Activated T-cell treated with anti-CD3 and anti-CD28 coated beads for 4 hours (primary cell): ENCODE results near the gene RALB.

ENCODE experiments used
- DNase-seq: peaks from one replicate; pipeline ENCODE4 v3.0.0-alpha.2; 2020

The RALB gene

GRCh38 chr2:120267348-120267747 lies 14.7 kb downstream of the RALB start:
- no peak for DNase-seq

- no peak for DNase-seq
Measured at GRCh38 chr2:120269076-120269744, 16.6 kb downstream of the RALB start.

DNA sequence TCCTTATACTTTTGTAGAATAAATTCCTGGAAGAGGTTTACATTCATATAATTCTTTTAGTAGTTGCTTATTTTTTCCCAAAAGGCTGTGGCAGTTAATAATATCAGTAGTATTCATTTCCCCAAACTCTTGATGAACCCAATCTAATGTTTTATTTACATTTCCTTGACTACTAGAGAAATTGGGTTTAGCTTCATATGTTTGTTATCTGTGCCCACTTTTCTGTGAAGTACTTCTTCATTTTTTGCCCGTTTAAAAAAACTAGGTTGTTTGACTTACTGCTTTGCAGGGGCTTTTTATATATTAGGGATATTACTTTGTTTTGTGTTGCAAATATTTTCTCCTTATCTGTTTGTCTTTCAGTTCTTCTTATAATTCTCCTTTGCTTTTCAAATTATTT lies 17.2 kb downstream of the RALB start:
- no peak for DNase-seq

- no peak for DNase-seq
Measured at GRCh38 chr2:120271711-120272379, 19.2 kb downstream of the RALB start.

GRCh38 chr2:120272763-120273481 lies 20.3 kb downstream of the RALB start:
- no peak for DNase-seq

GRCh38 chr2:120275617-120276400 lies 23.2 kb downstream of the RALB start:
- DNase-seq: no peak

DNA sequence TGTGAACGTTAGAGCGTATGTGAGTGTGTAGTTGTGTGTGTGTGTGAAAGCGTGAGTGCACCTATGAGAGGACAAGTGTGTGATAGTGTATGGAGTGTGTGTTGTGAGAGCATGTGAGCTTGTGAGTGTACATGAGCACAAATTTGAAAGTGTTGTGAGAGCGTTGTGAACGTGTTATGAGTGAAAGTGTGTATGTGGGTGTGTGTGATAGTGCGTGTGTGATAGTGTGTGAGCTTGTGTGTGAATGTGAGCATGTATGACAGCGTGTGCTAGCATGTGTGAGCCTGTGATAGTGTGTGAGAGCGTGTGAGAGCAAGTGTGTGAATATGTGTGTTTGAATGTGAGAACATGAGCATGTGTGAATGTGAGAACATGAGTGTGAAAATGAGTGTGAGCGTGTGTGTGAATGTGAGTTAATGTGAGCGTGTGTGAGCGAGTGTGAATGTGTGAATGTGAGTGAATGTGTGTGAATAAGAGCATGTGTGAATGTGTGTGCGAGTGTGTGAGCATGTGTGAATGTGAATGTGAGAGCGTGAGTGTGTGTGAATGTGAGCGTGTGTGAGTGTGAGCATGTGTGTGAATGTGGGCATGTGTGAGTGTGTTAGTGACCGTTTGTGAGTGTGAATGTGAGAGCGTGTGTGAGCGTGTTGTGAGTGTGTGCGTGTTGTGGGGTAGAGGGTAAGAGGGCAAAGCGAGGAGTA lies 25.0 kb downstream of the RALB start:
- no peak for DNase-seq

DNA sequence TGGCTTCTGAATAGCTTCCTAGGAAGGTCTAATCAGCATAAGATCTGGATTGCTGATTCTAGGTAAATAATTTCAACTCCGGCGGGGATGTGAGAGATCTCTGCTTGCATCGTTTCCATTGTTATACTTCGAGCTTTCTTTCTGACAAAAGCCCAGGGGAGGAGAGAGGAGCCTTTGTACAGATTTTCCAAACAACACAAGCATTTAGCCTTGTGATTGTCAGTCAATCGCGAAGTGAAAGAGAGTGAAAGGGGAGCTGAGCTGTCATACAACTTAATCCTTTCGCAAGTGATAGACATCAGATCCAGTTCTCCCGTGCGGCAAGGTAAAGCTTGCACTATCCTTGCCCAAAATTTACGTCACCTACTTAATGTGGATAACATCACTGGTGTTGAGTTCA lies 26.2 kb downstream of the RALB start:
- DNase-seq: no peak

- no peak for DNase-seq
Measured at GRCh38 chr2:120279708-120280107, 27.1 kb downstream of the RALB start.

DNA sequence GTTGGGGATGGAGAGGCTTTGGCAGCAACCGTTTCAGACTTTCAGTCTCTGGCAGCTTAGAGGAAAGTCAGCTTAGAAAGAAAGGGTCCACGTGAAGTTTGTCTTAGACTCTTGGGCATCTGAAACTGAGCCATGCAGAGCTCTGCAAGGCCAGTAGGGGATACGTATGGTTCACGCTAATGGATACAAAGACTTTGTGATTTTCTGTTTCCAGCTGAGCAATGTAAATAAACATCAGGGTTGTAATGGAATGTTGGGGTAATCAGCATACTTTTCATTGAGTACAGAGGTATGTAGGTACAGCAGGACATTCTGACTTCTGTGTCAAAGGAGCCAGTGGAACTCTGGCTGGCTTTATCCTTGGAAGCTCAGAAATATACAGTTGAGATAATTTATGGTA lies 31.0 kb downstream of the RALB start:
- no peak for DNase-seq

- no peak for DNase-seq
Measured at GRCh38 chr2:120285056-120285455, 32.4 kb downstream of the RALB start.

DNA sequence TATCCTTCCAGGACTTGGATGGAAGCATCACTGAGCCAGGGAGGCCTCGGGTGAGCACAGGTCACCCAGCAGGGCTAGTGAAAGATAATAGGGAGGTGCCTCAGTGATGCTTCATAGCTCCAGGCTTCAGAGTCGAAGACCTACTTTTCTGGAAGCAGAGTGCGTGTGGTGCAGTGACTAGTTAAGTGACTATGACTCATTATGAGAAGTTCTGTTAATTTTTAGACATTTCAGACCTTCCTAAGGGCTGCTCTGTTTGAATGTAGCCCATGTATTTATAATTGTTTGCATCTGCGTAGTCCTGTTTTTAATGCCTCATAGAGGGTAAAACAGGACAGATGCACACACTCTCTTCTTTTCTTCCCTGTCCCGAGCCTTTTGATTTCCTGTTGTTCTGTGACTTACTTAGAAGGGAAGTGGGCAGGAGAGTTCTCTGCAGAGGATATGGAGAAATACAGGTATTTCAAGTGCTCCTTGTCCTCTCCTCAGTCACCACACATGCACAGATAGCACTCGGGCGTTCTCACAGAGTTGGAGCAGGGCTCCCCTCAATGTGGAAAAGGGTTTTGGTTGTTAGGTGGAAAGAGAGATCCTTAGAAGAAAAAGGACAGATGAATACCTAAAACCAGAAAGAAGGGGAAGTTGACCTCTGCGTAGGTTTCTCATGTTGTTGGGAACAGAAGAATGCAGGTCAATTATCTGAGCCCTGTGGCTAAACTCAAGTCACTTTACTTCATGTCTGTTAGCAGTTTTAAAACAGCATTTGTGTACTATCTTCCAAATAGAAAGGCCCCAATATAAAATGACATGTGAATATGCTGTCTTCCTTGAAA lies 34.7 kb downstream of the RALB start:
- no peak for DNase-seq

- DNase-seq: no peak
Measured at GRCh38 chr2:120288016-120288373, 35.3 kb downstream of the RALB start.

- DNase-seq: no peak
Measured at GRCh38 chr2:120289221-120289906, 36.7 kb downstream of the RALB start.

DNA sequence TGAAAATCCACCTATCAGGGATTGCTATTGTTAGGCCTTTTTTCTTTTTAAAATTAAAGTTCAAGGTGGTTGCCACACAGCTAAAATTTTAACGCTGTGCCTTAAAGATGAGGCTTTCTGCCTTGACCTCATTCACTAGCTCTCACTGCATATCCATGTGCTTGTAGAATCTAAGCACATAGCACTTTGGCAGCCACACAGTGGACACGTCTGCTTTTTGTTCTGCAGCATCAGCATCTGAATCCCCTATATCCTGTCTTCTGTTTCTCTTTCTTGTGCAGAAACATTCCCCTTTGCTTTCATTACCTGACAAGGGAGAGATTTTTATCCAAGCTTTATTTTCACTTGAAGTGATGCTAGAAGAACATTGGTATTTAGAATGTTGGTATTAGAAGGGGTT lies 38.1 kb downstream of the RALB start:
- DNase-seq: no peak

DNA sequence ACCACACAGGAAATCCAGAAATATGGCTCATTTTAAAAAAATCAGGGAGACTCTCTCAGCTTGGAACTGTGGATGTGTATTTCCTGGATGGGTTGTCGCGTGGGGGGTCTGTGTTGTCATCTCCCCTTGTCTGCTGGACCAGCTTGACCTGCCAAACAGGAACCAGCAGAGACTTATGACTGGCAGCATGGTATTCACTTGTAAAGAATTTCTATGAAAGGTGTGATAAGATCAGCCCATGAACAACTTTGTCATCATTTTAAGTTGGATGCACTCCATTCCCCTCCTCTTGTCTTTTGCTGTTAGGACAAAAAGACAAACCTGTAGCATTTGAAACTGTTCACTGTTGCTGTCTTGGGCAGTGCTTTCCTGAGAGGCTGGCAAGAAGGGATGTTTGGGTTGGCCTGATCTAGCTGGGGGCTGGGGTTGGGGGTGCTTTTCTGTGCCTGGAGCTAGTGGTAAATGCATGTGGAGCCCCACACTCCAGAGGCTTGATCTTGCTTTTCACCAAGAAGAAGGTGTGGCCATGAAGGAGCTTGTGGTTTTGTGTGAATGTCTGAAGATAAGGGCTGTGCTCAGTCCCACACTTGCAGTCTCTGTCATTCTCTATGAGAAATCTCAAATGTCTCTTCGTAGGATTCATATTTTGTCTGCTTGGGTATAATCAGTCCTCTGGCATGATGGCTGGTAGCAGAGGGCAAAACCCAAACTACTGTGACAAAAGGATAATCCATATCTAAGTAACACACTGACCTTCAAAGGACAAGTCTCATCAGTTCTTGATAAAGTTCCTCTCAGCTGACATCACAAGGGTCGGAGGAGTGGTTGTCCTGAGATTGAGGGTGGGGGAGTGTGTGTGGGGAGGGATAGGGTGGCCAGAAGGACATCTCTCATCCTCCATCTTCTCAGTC lies 39.0 kb downstream of the RALB start:
- DNase-seq: no peak

- no peak for DNase-seq
Measured at GRCh38 chr2:120293096-120294007, 40.7 kb downstream of the RALB start.

GRCh38 chr2:120294008-120294340 lies 41.3 kb downstream of the RALB start:
- no peak for DNase-seq

DNA sequence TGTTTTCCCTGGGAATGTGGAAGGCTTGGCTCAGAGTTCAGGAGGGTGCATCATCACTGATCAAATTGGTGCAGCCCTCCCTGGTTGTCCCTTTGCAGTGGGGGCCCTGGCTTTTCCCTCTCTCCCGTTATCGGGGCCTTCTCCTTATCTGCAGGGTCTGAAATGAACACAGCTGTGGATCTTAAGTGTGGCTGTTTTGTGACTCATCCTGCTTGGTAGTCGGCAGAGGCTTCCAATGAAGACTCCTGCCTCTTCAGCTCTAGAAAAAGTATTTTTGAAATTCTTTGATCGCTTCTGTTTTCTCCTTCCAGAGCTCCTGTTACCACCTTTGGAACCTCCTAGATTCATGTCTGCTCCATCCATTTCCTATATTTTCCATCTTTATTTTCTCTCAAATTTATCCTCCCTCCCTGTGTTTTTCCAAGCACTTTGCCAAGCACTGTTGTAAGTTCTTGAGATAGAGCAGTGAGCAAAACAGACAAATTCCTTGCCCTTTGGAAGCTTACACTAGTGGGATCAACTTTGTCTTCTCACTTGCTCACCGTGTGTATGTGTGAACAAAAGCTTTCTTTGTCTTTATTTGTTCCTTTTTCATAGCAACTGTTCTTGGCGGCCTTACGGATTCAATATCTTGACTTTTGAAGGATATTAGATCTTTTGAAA lies 45.7 kb downstream of the RALB start:
- DNase-seq: no peak
